ENCODE data around the gene HHIP. TPM values are rescaled to one million over a fixed set of nuclear protein-coding genes. Genes with fewer than 3 reads are reported as not detected.

The HHIP gene
- total and polyA plus RNA-seq, 9 of the 15 experiments (the other 6 are each of a cell fraction or from before 2014, with no cell fraction given): 0.09 TPM; not detected in 8

GRCh38 chr4:144599621-144600020 lies 46.3 kb upstream of the HHIP start (continued):
- TF ChIP-seq, protein P1, sequence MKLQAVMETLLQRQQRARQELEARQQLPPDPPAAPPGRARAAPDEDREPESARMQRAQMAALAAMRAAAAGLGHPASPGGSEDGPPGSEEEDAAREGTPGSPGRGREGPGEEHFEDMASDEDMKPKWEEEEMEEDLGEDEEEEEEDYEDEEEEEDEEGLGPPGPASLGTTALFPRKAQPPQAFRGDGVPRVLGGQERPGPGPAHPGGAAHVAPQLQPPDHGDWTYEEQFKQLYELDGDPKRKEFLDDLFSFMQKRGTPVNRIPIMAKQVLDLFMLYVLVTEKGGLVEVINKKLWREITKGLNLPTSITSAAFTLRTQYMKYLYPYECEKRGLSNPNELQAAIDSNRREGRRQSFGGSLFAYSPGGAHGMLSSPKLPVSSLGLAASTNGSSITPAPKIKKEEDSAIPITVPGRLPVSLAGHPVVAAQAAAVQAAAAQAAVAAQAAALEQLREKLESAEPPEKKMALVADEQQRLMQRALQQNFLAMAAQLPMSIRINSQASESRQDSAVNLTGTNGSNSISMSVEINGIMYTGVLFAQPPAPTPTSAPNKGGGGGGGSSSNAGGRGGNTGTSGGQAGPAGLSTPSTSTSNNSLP (IDR thresholded peaks at IDR 0.05; ENCODE audit: borderline replicate concordance, low read depth, low read length): no peak
- no peak for TF ChIP-seq EP400 (IDR thresholded peaks at IDR 0.05)
- TF ChIP-seq ZNF12 (CRISPR knock-in tag; IDR thresholded peaks at IDR 0.05): no peak
- no peak for TF ChIP-seq ZNF274 (IDR thresholded peaks at IDR 0.05; ENCODE audit: borderline replicate concordance, low read depth, low read length)
- TF ChIP-seq ASH1L (IDR thresholded peaks at IDR 0.05; ENCODE audit: borderline replicate concordance, low read depth, partially characterized antibody): no peak
- TF ChIP-seq MYBL2 (IDR thresholded peaks at IDR 0.05; ENCODE audit: low read depth): no peak
- no peak for TF ChIP-seq MYBL2 (CRISPR knock-in tag; IDR thresholded peaks at IDR 0.05; ENCODE audit: borderline replicate concordance)

- TF ChIP-seq TRIM28 (IDR thresholded peaks at IDR 0.05): no peak
- TF ChIP-seq ZNF316 (IDR thresholded peaks at IDR 0.05): peak; percentile 42
- TF ChIP-seq CTCF (IDR thresholded peaks at IDR 0.05 in 2 of 3, conservative IDR thresholded peaks at IDR 0.05 in 1 of 3; ENCODE audit: insufficient read depth in 2 of 3, low read depth in 1 of 3, low read length in 3 of 3): peak; percentile 39 to 51 (median 50)
- TF ChIP-seq MAZ (CRISPR knock-in tag; conservative IDR thresholded peaks at IDR 0.05 in 1 of 2, IDR thresholded peaks at IDR 0.05 in 1 of 2): no peak
- no peak for TF ChIP-seq RBM34 (IDR thresholded peaks at IDR 0.05; ENCODE audit: borderline replicate concordance, insufficient read depth, low read length)
- peak; percentile 29; the same call in 1 of the 2 replicates for TF ChIP-seq C11orf30 (IDR thresholded peaks at IDR 0.05; ENCODE audit: low read depth)
- H3K4me1 ChIP-seq (replicated peaks in 1 of 2; ENCODE audit: control insufficient read depth in 2 of 2, insufficient read depth in 2 of 2, low read length in 2 of 2): no peaks in the 10 kb centered on the region
- BruUV-seq (replicated peaks): no TSS peak
- no peak overlapping the region for H3K4me2 ChIP-seq (ENCODE audit: insufficient read depth, low read length)
- H3K36me3 ChIP-seq (ENCODE audit: control insufficient read depth, insufficient read depth, low read length): no peaks in the 10 kb centered on the region
- H3K9me1 ChIP-seq (ENCODE audit: control insufficient read depth, insufficient read depth, low read length): no peaks in the 10 kb centered on the region
- intact Hi-C loops (cut with micrococcal nuclease) (no loop called here), in situ Hi-C loops (cut with MboI) (no loop called here)
- H3K4me3 ChIP-seq: no peak overlapping the region
- H3K9me3 ChIP-seq (replicated peaks; ENCODE audit: control insufficient read depth, insufficient read depth, low read depth, low read length): no peaks in the 10 kb centered on the region
- no peak overlapping the region for H3K9ac ChIP-seq (ENCODE audit: insufficient read depth in 1 of 2, low read depth in 2 of 2, low read length in 2 of 2)
- POLR2A ChIA-PET: no interaction called here
- no peaks in the 10 kb centered on the region for H4K20me1 ChIP-seq (replicated peaks; ENCODE audit: control insufficient read depth, insufficient read depth, low read length)
- FAIRE-seq (peak; percentile 73), DNase-seq (ENCODE audit: extremely low read depth in 1 of 4, low spot score in 3 of 4) (peak; percentile 18 to 37 (median 26)), ATAC-seq (peak; percentile 66; the same call in 2 of the 3 replicates)
- no peak overlapping the region for H2AFZ ChIP-seq (ENCODE audit: low read depth, low read length)
- H3K27ac ChIP-seq (ENCODE audit: extremely low read depth, low read depth, low read length): no peak overlapping the region
- H3K27me3 ChIP-seq (ENCODE audit: control insufficient read depth in 2 of 2, insufficient read depth in 2 of 2, low read length in 2 of 2): no peaks in the 10 kb centered on the region
- no peaks in the 10 kb centered on the region for H3K79me2 ChIP-seq (ENCODE audit: control insufficient read depth, insufficient read depth, low read length)
- CTCF ChIA-PET (ENCODE audit: low intra/inter-chr PET ratio): interaction anchor here (1.2 kb wide), 1 partner anchor 449 kb away, joined by 6 read pairs; no protein-coding TSS in a partner anchor
Observed at GRCh38 chr4:144611850-144612249, 34.1 kb upstream of the HHIP start.
